T-helper 22 cell (primary cell): ENCODE measurements around the gene RBPMS2.

Experiments
- DNase-seq: peaks from one replicate; pipeline ENCODE4 v3.0.0-alpha.2; 2020; ENCODE audit warnings: low read depth

Gene RBPMS2

GRCh38 chr15:64691896-64692565 is 83.4 kb downstream of the RBPMS2 start:
- DNase-seq, result no peak

DNA sequence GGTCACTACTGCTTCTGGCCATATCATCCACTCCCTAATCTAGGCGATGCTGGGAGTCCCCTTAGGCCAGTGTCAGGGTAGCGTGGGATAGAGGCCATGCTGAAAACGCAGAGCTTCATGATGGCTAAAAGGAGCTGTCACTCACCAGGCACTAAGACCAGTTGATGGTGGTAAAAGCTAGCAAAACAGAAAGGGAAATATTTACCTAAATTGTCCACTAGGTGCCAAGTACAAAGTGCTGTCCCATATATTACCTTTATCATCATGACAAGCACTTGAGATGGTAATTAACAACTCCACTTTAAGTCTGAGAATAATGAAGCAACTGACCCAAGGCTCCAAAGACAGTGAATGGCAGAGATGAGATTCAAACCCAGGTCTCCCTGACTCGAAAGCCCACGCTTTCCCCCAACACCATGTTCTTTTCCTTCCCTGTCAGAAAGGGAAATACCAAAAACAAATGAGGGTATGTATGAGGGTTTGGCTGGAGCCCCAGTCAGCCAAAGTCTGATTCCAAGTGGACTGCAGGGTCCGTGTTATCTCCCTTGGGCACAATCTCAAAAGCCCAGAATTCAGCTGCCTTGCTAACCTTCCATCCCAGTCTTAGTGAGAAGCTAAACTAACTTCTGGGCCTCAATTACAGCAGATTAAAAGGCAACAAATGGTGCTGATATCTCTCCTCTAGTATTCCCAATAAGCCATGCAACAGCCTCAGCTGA is 84.7 kb downstream of the RBPMS2 start:
- DNase-seq, result no peak

DNA sequence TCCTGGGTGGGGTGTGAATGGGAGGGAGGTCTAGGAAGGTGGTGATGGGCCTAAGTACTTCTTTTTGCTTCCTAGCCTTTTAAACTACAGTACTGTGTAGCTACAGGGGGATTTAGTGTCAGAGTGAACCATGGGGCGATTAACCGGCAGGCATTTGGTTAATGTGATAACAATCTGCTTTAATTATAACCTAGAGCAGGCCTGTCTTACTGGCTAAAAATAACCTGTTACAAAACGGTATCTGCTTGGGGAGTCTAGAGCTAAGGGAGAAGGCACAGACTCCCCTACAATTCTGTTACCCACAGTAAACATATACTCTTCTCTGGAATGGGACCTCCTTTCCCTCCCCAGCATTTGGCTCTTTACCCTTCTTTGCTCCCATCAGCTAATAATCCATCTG is 85.4 kb downstream of the RBPMS2 start:
- DNase-seq, result no peak
